HG03064 (cell line): ENCODE results near the gene SIGLEC9.
A peak's percentile ranks its signal among the peaks of the same experiment; 100 is the strongest.

Source experiments
- ATAC-seq: cut with Tn5 transposase; IDR thresholded peaks from one replicate; pipeline ENCODE4 v1.9.1; 2021; ENCODE audit warnings: low read depth; ENCODE audit not compliant: unreplicated experiment

Gene SIGLEC9

GRCh38 chr19:51096473-51097165 is 28.1 kb upstream of the SIGLEC9 start:
- ATAC-seq: no peak

DNA sequence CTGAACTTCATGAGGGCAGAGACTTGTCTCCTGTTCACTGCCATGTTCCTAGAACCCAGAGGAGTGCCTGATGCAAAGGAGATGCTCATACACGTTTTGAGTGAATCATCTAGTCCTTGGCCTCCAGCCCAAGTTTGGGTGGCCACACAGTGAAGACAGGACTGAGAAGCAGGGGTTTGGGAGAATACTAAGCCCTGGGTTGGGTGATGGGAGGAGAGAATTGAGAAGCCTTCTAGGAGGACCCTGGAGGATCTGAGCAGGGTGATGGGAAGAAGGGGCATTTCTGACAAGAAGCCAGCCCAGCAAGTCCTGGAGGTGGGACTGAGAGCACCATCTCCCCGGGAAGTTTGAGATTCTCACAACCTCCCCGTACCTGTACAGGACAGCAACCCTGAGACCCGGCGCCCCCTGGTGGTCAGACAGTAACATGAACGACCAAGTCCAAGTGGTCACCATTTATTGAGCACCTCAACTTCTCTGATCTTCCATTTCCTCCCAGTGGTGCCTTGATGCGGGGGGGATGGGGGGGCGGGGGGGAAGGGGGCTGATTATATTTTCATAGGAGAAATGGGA is 27.5 kb upstream of the SIGLEC9 start:
- no peak for ATAC-seq

DNA sequence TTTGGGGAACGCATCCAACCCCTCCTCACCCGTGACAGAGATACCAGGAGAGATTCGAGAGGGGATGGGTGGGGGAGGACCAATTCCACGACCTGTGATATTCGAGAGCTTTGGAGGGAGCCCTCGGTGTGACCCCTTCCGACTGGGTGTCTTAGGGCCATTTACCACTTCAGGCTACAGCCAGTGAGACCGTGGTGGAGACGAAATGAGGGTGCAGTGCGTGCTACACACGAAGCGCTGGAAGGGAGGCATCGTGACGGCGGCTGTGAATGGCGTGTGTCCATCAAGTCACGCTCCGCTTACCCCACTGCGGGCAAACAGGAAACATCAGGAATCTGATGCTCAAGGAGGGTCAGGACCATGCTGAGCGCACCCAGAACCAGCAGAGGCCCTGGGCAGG is 26.9 kb upstream of the SIGLEC9 start:
- no peak for ATAC-seq

- no peak for ATAC-seq
Observed at GRCh38 chr19:51098365-51099046, 26.2 kb upstream of the SIGLEC9 start.

- no peak for ATAC-seq
Observed at GRCh38 chr19:51099047-51099382, 25.7 kb upstream of the SIGLEC9 start.

GRCh38 chr19:51100601-51101000 is 24.1 kb upstream of the SIGLEC9 start:
- ATAC-seq: no peak

DNA sequence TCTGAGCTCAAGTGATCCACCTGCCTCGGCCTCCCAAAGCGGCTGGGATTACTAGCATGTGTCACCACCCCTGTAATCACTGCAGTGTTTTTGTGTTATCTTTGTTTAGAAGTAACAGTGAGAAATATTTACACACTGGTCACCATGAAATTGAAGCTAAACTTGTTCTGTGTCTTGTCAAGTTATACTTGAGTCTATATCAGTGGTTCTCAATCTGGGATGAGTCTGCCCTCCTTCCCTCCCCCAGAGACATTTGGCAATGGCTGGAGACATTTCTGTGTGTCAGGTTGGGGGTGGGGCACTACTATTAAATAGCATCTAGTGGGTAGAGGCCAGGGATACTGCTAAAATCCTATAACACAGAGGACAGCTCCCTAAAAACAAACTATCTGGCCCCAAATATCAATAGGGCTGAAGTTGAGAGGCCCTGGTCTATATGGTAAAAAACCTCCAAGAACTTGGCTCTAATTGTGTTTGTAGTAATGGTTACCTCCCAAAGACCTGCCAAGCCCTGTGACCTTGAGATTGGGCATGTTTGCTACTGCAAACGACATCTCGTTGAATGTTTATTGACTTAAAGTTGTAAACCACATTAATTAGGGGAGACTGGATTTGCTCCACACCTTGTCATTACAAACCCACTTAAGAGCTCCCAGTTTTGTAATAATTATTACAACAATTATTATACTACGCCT is 23.4 kb upstream of the SIGLEC9 start:
- no peak for ATAC-seq

- no peak for ATAC-seq
Observed at GRCh38 chr19:51102991-51103390, 21.7 kb upstream of the SIGLEC9 start.

GRCh38 chr19:51103926-51104341 is 20.8 kb upstream of the SIGLEC9 start:
- no peak for ATAC-seq

DNA sequence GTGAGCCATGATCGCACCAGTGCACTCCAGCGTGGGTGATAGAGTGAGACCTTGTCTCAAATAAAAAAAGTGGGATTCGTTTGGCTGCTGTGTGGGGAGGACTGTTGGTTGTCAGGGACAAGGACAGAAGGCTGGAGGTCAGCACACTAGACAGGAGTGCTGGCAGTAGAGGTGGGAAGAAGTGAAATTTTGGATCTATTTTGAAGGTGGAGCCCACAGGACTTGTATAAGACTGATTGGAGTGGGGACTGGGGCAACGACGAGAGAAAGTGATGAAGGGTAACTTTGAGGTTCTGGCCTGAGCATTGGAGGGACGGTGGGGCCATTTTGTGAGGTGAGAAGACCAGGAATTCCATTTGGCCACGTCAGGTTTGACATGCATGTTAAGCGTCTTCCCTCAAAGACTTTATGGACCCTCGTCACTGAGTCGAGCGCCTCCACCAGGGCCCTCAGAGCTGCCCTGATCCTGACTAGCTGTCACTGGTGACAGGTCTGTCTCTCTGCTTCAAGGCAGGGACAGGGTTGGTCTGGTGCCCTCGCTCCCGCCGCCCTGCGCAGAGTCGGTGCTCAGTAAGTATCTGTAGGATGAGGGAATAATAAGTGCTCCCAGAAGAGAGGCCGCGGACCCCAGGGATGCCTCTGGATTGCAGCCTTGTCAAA is 17.2 kb upstream of the SIGLEC9 start:
- no peak for ATAC-seq

GRCh38 chr19:51108066-51108804 is 16.5 kb upstream of the SIGLEC9 start, which contains the start of gene CTU1:
Gene CTU1, minus strand, starts transcription at chr19:51108409. Its CDS starts 3,840 bp downstream, at chr19:51104569.
- ATAC-seq: peak; percentile 88

GRCh38 chr19:51108805-51109146 is 15.9 kb upstream of the SIGLEC9 start:
- no peak for ATAC-seq

DNA sequence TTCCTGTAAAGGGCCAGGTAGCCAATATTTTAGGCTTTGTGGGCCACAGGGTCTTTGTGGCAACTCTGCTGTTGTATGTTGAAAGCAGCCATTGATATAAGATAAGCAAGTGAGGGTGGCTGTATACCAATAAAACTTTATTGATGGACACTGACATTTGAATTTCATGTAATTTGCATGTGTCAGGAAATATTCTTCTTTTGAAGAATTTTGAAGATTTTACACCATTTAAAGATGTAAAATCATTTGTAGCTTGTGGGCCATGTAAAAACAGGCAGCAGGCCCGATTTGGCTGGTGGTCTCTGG is 14.1 kb upstream of the SIGLEC9 start:
- ATAC-seq: no peak

DNA sequence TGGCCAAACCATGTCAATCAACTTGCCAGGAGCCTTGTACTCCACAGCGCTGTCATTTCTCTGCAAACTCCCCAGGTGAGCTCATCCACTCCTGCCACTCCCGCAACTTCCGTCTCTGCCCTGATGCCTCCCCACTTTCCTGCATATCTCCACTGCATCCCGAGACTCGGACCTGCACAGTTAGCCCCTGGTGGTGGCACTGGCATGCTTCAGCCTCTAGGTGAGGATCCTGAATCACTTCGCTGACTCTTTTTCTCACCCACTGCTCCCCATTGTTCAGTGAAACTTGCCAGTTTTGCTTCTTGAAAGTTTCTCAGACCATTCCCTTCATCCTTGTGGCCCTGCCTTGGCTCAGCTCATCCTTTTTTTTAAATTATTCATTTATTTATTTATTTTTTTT is 13.1 kb upstream of the SIGLEC9 start:
- ATAC-seq: no peak

- no peak for ATAC-seq
Observed at GRCh38 chr19:51114087-51114729, 10.5 kb upstream of the SIGLEC9 start.

DNA sequence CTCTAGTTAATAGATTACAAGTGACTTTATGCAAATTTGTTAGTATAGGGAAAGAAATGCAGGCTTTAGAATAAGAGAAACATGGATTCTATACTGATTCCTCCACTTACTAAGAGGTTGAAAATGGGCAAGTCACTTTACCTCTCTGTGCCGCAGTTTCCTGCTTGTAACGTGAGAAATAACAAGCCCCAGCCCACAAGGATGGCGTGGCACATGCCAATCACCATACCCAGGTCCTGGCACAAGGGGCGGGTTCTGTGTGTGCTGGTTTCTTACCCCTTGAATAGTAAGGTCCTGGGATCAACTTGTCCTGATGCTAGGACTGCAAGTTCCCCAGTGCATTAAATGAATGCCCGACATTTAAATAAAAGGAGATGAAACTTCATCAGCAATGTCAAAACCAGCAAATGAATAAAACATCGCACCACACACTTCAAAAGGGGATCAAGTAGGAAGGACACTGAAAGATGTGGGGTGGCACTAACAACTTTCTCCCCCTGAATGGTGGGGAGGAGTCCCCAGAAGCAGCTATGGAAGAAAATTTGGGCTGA is 7.9 kb upstream of the SIGLEC9 start:
- ATAC-seq: no peak

- no peak for ATAC-seq
Observed at GRCh38 chr19:51119101-51119500, 5.6 kb upstream of the SIGLEC9 start.

DNA sequence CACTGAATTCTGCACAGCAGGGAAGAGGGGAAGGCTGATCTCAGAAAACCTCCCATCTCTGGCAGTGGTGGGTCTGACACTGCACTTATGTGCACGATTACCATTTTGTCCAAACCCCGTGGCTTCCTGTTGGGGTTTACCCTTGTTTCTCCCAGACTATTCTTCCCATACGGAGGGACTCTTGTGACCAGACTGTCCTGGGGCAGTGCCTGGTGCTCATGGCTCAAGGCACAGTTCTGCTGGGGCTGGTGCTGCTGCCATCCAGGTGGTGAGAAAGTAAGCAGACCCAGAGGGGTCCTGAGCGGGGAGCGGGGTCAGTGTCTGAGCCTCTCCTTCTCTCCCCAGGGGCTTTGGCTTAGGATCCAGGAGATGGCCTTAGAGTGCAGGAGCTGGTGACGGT is 5.1 kb upstream of the SIGLEC9 start:
- no peak for ATAC-seq

GRCh38 chr19:51120160-51120559 is 4.5 kb upstream of the SIGLEC9 start:
- no peak for ATAC-seq

- no peak for ATAC-seq
Observed at GRCh38 chr19:51121257-51121656, 3.4 kb upstream of the SIGLEC9 start.
